Neuronal stem cell (in vitro differentiated cells): ENCODE measurements around the gene PLEKHG3.

Experiments used
- DNase-seq: peaks from one replicate; pipeline ENCODE4 v3.0.0-alpha.2; 2013; ENCODE audit warnings: low spot score
- H2AFZ ChIP-seq: one replicate; pipeline ENCODE4 v1.6.1; 2013; ENCODE audit warnings: mild to moderate bottlenecking, low read length, inconsistent platforms
- H2AK5ac ChIP-seq: 2 replicates; pipeline ENCODE4 v1.6.1; 2013; ENCODE audit warnings: low read depth, mild to moderate bottlenecking, inconsistent platforms, low read length, moderate library complexity, mixed read lengths
- H2BK120ac ChIP-seq: 2 replicates; pipeline ENCODE4 v1.6.1; 2013; ENCODE audit warnings: low read depth, mild to moderate bottlenecking, inconsistent platforms, low read length, moderate library complexity, mixed read lengths
- H2BK12ac ChIP-seq: one replicate; pipeline ENCODE4 v1.6.1; 2013; ENCODE audit warnings: low read length, inconsistent platforms
- H2BK15ac ChIP-seq: 2 replicates; pipeline ENCODE4 v1.6.1; 2013; ENCODE audit warnings: mild to moderate bottlenecking, low read length, inconsistent platforms, mixed read lengths
- H2BK5ac ChIP-seq: one replicate; pipeline ENCODE4 v1.6.1; 2013; ENCODE audit warnings: inconsistent platforms, mild to moderate bottlenecking, low read length, moderate library complexity
- H3K14ac ChIP-seq: one replicate; pipeline ENCODE4 v1.6.1; 2013; ENCODE audit warnings: low read length, inconsistent platforms
- H3K18ac ChIP-seq: 2 replicates; pipeline ENCODE4 v1.6.1; 2013; ENCODE audit warnings: low read length, inconsistent platforms
- H3K23ac ChIP-seq: 2 replicates; pipeline ENCODE4 v1.6.1; 2013; ENCODE audit warnings: low read depth, mild to moderate bottlenecking, mixed read lengths, low read length, inconsistent platforms; ENCODE audit not compliant: poor library complexity
- H3K27ac ChIP-seq: replicated peaks from 3 replicates; pipeline ENCODE4 v1.5.1; 2013; ENCODE audit warnings: low read length, inconsistent platforms
- H3K27me3 ChIP-seq, 3 experiments: 2 replicates each; pipeline ENCODE4 v1.6.1; 2013; ENCODE audit warnings: low read length in 3 of 3, mild to moderate bottlenecking in 2 of 3, inconsistent platforms in 1 of 3, low read depth in 1 of 3, mixed read lengths in 1 of 3, moderate library complexity in 1 of 3; ENCODE audit not compliant: control insufficient read depth in 3 of 3, insufficient read depth in 3 of 3
- H3K36me3 ChIP-seq, 2 donors: replicated peaks in 1 of 2; 2 replicates each; pipeline ENCODE4 v1.6.1; 2013; ENCODE audit warnings: low read length in 2 of 2; ENCODE audit not compliant: control insufficient read depth in 2 of 2, insufficient read depth in 2 of 2
- H3K4ac ChIP-seq: 2 replicates; pipeline ENCODE4 v1.6.1; 2013; ENCODE audit warnings: inconsistent platforms, mild to moderate bottlenecking, low read length, moderate library complexity
- H3K4me1 ChIP-seq, 2 donors: 1 replicate in 1 of 2; 2 replicates in 1 of 2; pipeline ENCODE4 v1.6.1; 2013; ENCODE audit warnings: low read length in 2 of 2, low read depth in 1 of 2; ENCODE audit not compliant: control insufficient read depth in 2 of 2, insufficient read depth in 1 of 2
- H3K4me2 ChIP-seq: one replicate; pipeline ENCODE4 v1.6.1; 2013; ENCODE audit warnings: mild to moderate bottlenecking, low read length, inconsistent platforms; ENCODE audit not compliant: insufficient read depth, poor library complexity, severe bottlenecking
- H3K4me3 ChIP-seq, 2 donors: 2 replicates each; pipeline ENCODE4 v1.5.1; 2013; ENCODE audit warnings: low read length in 2 of 2, mild to moderate bottlenecking in 2 of 2, inconsistent platforms in 1 of 2, moderate library complexity in 1 of 2
- H3K79me1 ChIP-seq: one replicate; pipeline ENCODE4 v1.6.1; 2013; ENCODE audit warnings: low read depth, mild to moderate bottlenecking, inconsistent platforms, low read length, moderate library complexity
- H3K9ac ChIP-seq: one replicate; pipeline ENCODE4 v1.6.1; 2013; ENCODE audit warnings: mild to moderate bottlenecking, low read depth, low read length, inconsistent platforms; ENCODE audit not compliant: poor library complexity
- H3K9me3 ChIP-seq, 2 donors: replicated peaks in 1 of 2; 2 replicates each; pipeline versions ENCODE3 to v1.6.1; 2013; ENCODE audit warnings: low read length in 2 of 2, mild to moderate bottlenecking in 2 of 2, inconsistent platforms in 1 of 2, low read depth in 1 of 2, mixed read lengths in 1 of 2, moderate library complexity in 1 of 2; ENCODE audit not compliant: control insufficient read depth in 2 of 2, insufficient read depth in 1 of 2
- H4K8ac ChIP-seq: one replicate; pipeline ENCODE4 v1.6.1; 2013; ENCODE audit warnings: low read depth, mild to moderate bottlenecking, inconsistent platforms, low read length, moderate library complexity
- H4K91ac ChIP-seq: one replicate; pipeline ENCODE4 v1.6.1; 2013; ENCODE audit warnings: low read length, low read depth, mild to moderate bottlenecking, inconsistent platforms; ENCODE audit not compliant: poor library complexity
- WGBS, 2 donors: extraction: QIAGEN DNeasy Blood & Tissue Kit; methylation state at CpG; one replicate each; pipeline ENCODE4 v1.1.7; 2013; ENCODE audit warnings: missing lambda C conversion rate in 2 of 2, mixed read lengths in 1 of 2; ENCODE audit not compliant: insufficient read length in 2 of 2, insufficient replicate concordance in 1 of 2; ENCODE audit errors: extremely low coverage in 2 of 2; 5-methylcytosine and 5-hydroxymethylcytosine counted together

Gene PLEKHG3

GRCh38 chr14:64760146-64760755, 56.0 kb downstream of the PLEKHG3 start:
- Histone ChIP-seq H2BK12ac (no peak overlapping the region), H3K14ac (no peak overlapping the region), H3K27ac (no peak overlapping the region), H2AFZ (no peak overlapping the region), H3K9ac (no peak overlapping the region), H4K8ac (no peak overlapping the region), H3K23ac (no peak overlapping the region), H3K36me3 (no peaks in the 10 kb centered on the region), H3K4me2 (no peak overlapping the region), H3K79me1 (no peaks in the 10 kb centered on the region), H4K91ac (no peak overlapping the region), H3K9me3 (peaks cover 0 to 9% of the 10 kb centered on the region in 2 donors), H3K4me3 (no peak overlapping the region), H2AK5ac (no peak overlapping the region), H2BK5ac (no peak overlapping the region), H3K18ac (peak overlapping the region; percentile 28), H3K4me1 (peaks cover 8 to 28% of the 10 kb centered on the region in 2 donors), H2BK120ac (no peak overlapping the region), H3K4ac (no peak overlapping the region), H2BK15ac (no peak overlapping the region), H3K27me3 (peaks cover 0 to 56% (median 0%) of the 10 kb centered on the region in 3 experiments)
- peak; percentile 57 for DNase-seq
- WGBS, 2 donors, result no CpG with 5 or more reads among the region's 8 CpGs

- Histone ChIP-seq H2BK12ac (no peak overlapping the region), H4K91ac (no peak overlapping the region), H3K9me3 (peaks cover 0 to 6% of the 10 kb centered on the region in 2 donors), H2BK120ac (no peak overlapping the region), H2BK5ac (no peak overlapping the region), H3K4me2 (no peak overlapping the region), H3K79me1 (no peaks in the 10 kb centered on the region), H3K23ac (no peak overlapping the region), H4K8ac (no peak overlapping the region), H2AK5ac (no peak overlapping the region), H3K18ac (no peak overlapping the region), H3K4me3 (no peak overlapping the region), H2BK15ac (no peak overlapping the region), H3K27ac (no peak overlapping the region), H3K36me3 (no peaks in the 10 kb centered on the region), H3K27me3 (peaks cover 0 to 61% (median 2%) of the 10 kb centered on the region in 3 experiments), H3K9ac (no peak overlapping the region), H3K4ac (no peak overlapping the region), H3K4me1 (peaks cover 8 to 28% of the 10 kb centered on the region in 2 donors), H2AFZ (no peak overlapping the region), H3K14ac (no peak overlapping the region)
- WGBS, 2 donors, result no CpG with 5 or more reads among the region's 5 CpGs
- DNase-seq, result no peak
Observed at GRCh38 chr14:64760916-64761315, 56.7 kb downstream of the PLEKHG3 start.

- no peak overlapping the region for H3K9ac ChIP-seq
- WGBS, 2 donors, result no CpG with 5 or more reads among the region's 5 CpGs
- DNase-seq, result no peak
Observed at GRCh38 chr14:64761441-64762043, 57.3 kb downstream of the PLEKHG3 start.

More at GRCh38 chr14:64761441-64762043, 57.3 kb downstream of the PLEKHG3 start:
- no peak overlapping the region for H3K23ac ChIP-seq
- H3K4ac ChIP-seq, result no peak overlapping the region
- no peak overlapping the region for H3K14ac ChIP-seq
- no peak overlapping the region for H3K18ac ChIP-seq
- H3K36me3 ChIP-seq, result no peaks in the 10 kb centered on the region
- H4K8ac ChIP-seq, result no peak overlapping the region
- H3K4me1 ChIP-seq, result peaks cover 8 to 30% of the 10 kb centered on the region in 2 donors
- no peak overlapping the region for H3K4me2 ChIP-seq
- H3K4me3 ChIP-seq, result no peak overlapping the region
- peak overlapping the region; percentile 32 for H2BK15ac ChIP-seq
- H2BK120ac ChIP-seq, result no peak overlapping the region
- peaks cover 0 to 5% of the 10 kb centered on the region in 2 donors for H3K9me3 ChIP-seq
- H2AFZ ChIP-seq, result no peak overlapping the region
- no peak overlapping the region for H3K27ac ChIP-seq
- no peak overlapping the region for H2BK5ac ChIP-seq
- H3K27me3 ChIP-seq, result peaks cover 0 to 65% (median 4%) of the 10 kb centered on the region in 3 experiments
- no peak overlapping the region for H4K91ac ChIP-seq
- no peak overlapping the region for H2BK12ac ChIP-seq
- H3K79me1 ChIP-seq, result no peaks in the 10 kb centered on the region
- H2AK5ac ChIP-seq, result peak overlapping the region; percentile 1
